GM21367 (cell line): Measurements from ENCODE around the gene ZNF775.
A peak's percentile ranks its signal among the peaks of the same experiment; 100 is the strongest.

Source experiments
- ATAC-seq: cut with Tn5 transposase; IDR thresholded peaks from one replicate; pipeline ENCODE4 v1.9.1; 2021; ENCODE audit not compliant: unreplicated experiment

Gene ZNF775

DNA sequence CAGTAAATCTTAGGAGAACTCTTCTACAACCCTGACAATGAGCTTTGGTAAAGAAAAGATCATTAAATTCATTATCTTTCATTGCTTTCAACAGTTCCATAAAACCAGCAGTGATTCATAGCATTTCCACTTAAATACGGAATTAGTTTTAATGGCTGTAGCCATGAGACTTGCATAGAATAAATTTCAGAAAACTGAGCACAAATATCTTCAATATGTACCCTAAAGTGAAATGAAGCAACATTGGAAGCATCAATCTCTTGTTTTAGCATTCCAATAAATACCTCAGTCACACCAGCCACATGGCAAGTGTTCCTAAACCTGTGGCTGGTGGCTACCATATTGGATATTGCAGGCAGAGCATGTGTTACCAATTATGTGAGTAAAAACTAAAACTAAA, 34.1 kb upstream of the ZNF775 start:
- no peak for ATAC-seq

DNA sequence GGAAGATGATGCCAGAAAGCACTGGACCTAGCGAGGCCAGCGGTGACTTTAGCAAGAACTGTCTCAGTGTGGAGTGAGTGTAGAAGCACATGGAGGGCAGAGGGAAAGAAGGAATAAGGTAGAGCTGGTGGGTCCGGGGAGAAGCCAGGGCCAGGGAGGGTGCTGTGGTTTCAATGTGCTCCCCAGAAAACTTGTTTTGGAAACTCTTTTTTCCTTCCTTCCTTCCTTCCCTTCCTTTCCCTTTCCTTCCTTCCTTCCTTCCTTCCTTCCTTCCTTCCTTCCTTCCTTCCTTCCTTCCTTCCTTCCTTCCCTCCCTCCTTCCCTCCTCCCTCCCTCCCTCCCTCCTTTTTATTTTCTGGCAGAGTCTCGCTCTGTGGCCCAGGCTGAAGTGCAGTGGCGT, 32.2 kb upstream of the ZNF775 start:
- ATAC-seq, result no peak

DNA sequence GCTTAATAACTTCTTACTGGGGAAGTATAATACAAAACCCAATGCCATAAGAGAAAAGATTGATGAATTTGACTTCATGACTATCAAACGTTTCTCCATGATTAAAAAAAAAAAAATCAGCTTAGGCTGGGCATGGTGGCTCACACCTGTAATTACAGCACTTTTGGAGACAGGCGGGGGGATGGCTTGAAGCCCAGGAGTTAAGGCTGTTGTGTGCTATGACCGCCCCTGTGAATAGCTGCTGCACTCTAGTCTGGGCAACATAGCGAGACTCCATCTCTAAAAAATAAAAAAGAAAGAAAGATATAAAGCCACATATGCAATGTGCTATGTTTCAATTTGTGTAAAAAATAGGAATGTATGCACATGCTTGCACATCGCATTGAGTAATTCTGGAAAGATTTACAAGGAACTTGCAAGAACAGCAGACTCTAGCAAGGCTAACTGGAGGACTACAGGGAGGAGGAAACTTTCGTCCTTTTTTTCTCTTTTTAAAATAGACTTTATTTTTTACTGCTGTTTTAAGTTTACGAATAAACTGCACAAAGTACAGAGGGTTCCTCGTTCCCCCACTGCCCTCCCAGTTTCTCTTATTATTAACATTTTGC, 27.4 kb upstream of the ZNF775 start:
- ATAC-seq, result no peak

DNA sequence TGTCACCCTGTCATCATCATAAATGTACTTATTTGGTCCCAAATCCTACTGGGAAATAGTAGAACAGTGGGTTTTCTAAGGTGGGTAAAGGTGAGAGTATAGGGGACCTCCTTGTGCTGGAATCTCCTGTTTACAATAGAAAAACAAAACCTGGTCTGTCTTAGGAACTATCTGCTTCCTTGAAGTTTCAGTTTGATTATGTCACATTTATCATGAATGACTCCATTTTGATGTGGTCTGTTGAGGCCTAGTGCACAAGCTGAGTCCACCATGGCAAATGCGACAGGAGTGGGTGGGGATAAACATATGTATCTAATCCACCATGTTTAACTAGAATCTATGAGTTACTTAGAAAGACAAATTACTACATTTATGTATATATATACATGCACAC, 23.5 kb upstream of the ZNF775 start:
- no peak for ATAC-seq

DNA sequence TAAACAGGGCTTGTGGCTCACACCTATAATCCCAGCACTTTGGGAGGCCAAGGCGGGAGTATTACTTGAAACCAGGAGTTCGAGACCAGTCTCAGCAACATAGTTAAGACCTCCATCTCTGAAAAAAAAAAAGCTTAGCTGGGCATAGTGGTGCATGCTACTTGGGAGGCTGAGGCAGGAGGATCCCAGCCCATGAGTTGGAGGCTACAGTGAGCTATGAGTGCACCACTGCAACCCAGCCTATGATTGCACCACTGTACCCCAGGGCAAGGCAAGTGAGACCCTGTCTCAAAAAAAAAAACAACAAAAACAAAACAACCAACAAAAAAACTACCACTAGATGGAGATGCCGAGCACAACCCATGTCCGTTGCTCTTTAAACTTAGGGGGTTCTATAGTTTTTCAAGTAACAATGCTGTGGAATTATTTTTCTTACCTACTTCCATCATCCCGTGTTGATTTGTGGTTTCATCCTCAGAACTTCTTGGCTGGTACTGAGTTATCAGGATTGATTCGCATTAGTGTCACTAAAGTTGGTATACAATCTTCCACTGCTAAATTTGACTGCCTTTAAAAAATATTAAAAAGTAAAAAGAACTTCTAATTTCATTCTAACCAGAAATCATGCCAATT, 22.7 kb upstream of the ZNF775 start:
- ATAC-seq, result no peak

DNA sequence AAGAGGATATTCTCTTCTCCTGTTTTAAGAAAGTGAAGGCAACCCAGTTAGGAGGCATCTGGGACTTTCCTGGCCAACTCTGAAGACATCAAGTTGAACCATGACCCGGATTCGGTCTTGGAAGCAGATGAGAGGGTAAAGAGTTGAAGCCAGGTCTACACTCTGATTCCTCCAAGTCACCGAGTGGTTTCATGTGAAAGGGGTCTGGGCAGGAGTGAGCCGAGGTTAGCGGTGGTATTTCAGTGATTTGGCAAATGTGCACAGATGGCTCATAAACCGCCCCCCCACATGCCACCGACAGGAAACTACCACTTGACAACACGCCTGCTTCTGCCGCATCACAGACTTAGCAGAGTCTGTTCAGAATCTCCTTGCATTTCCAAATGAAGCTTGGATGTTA, 21.9 kb upstream of the ZNF775 start:
- ATAC-seq, result peak; percentile 45

DNA sequence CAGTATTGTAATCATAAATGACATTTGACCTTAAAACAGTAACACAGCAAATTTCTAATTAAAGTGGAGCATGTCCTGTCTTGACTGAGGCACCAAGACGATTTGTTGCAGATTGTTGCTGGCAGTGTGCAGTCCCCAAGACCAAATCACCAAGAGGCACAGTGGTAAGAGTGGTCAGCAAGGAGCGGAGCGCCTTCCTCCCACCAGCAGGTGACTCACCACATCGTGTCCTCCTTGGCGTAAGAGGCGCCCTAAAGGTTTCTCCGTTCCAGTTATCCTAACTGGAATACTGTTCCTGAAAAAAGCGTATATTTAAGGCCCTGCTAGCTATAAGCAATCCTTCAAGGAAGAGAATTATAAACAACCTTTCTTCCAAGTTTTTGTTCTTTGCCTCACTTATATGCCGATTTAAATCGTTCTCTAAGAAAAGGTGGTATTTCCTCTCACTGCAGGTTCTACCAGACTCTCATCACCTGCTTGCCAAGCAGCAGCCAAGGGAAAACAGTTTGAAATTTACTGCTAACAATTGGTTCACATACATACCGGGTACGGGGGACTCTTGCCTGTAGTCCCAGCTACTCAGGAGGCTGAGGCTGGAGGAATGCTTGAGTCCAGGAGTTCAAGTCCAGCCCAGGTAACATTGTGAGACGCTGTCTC, 21.2 kb upstream of the ZNF775 start:
- ATAC-seq, result peak; percentile 9

DNA sequence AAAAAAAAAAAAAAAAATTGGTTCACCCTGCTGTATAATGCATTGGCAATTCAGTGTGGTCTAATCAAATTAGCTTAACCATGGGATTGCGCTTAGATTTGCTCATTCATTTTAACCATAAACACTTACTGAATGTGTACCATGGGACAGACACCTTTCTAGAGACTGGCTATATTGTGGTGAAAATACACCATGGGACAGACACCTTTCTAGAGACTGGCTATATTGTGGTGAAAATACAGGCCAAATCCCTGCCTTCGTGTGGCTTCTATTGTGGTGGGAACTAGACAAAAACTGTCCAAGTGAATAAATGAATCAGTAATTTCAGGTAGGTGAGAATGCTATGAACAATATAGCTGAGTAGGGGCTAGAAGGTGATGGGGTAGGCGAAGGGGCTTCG, 20.7 kb upstream of the ZNF775 start:
- ATAC-seq, result no peak

DNA sequence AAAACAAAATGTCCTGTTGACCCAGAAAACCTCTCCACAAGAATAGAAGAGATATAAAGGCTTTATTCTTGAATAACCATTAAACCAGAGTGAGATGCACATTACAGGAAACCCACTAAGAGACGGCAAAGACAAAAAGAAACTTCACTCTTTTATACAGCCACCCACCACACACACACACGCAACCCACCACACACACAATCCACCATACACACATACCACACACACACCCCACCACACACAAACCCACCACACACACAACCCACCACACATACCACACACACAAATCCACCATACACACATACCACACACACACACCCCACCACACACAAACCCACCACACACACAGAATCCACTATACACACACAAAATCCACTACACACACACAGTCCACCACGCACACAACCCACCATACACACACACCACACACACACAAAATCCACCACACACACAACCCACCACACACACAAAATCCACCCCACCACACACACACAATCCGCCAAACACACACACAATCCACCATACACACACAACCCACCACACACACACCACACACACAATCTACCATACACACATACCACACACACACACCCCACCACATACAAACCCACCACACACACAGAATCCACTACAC, 20.0 kb upstream of the ZNF775 start:
- no peak for ATAC-seq

DNA sequence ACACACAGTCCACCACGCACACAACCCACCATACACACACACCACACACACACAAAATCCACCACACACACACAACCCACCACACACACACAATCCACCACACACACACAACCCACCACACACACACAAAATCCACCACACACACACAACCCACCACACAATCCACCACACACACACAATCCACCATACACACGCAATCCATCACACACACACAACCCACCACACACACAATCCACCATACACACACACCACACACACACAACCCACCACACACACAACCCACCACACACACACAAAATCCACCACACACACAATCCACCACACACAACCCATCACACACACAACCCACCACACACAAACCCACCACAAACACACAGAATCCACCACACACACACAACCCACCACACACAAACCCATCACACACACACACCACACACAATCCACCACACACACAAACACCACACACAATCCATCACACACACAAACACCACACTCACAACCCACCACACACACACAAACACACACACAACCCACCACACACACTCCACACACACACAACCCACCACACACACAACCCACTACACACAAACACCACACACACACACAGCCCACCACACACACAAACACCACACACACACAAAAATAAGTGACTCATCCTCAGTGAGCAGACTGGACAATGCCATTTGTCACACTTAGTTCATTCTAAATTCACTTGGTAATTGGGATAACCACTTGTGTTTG, 19.3 kb upstream of the ZNF775 start:
- no peak for ATAC-seq

DNA sequence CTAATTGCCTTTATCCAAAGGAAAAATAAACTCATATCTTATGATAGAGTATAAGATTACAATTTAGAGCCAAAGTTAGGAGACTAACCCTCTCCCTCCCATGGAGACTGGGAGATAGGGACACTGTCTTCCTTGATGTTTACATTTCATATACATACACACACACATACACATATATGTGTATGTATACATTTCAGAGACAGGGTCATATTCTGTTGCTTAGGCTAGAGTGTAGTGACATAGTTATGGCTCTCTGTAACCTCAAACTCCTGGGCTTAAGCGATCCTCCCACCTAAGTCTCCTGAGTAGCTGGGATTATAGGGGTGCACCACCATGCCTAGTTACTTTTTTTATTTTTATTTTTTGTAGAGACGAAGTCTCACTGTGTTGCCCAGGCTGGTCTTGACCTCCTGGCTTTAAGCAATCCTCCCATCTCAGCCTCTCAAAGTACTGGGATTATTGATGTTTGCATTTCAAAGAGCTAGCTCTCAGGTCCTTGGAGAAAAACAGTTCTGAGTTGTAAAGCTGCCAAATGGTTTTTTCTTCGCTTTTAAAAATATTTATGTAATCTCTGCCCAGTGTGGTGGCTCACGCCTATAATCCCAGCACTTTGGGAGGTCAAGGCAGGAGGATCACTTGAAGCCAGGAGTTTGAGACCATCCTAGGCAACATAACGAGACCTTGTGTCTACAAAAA, 18.6 kb upstream of the ZNF775 start:
- no peak for ATAC-seq

DNA sequence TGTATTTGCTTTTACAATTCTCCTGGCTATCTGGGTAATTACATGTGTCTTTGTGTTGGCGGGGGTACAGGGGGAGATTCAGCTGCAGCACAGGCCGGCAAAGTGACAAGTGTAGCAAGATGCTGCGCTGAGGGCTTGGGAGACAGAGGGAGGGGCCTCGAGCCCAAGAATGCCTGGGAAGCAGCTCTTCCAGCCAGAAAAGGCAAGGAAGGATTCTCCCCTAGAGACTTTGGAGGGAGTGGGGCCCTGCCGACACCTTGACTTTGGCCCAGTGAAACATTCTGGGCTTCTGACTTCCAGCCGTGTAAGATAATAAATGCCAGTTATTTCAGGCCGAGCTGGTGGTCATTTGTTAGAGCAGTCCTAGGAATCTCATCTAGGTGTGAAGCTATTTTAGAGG, 17.7 kb upstream of the ZNF775 start:
- ATAC-seq, result no peak

DNA sequence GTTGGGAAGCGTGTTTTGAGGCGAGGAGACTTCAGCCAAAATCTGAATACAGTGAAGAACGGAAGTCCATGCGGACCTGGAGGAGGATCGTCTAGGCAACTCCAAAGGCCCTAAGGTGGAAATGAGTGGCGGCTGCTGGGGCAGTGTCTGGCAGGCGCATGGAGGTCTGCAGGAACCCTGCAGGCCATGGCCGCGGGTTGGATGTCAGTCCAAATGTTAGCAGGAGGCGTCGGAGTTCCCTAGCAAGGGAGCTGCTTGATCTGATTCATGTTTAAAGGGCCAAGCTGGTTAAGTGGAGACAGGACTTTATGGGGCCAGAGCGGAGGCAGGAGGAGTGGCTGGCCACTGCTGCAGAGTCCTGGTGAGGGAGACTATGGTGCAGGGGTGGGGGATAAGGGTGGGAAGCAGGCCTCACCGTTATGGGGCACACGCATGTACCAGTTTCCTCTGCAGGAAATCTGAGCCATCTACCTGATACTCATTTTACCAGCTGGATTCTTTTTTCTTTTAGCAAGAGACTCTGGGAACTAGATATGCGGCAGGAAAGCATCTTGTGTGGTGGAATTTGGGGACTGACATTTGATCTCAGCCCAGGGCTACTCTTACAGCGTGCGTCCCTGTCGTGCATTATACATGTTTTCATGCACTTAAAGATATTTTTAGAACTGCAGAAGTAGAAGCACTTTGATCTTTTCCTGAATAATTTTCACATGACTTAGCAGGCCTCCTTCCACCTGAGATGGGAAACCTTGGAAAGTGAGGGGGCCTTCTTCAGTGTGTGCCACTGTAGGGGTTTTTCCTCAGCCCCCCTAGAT, 17.1 kb upstream of the ZNF775 start:
- no peak for ATAC-seq

DNA sequence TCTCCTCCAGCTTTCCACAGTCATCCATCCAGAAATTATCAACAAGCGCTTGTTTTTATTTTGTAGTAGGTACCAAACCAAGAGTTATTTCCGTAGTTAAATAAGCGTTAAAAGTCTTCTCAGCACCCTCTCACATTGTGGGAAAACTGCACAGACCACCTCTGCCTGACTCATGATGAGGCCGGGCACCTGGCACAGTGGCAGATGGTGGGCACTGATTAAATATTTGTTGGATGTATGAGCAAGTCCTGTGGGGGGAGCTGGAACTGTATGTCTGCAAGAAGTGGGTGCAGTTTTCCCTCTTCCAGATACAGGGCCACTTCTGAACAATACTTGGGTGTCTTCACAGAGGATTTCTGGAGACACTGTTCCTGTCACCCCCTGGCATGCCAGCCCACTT, 15.8 kb upstream of the ZNF775 start:
- ATAC-seq, result no peak

DNA sequence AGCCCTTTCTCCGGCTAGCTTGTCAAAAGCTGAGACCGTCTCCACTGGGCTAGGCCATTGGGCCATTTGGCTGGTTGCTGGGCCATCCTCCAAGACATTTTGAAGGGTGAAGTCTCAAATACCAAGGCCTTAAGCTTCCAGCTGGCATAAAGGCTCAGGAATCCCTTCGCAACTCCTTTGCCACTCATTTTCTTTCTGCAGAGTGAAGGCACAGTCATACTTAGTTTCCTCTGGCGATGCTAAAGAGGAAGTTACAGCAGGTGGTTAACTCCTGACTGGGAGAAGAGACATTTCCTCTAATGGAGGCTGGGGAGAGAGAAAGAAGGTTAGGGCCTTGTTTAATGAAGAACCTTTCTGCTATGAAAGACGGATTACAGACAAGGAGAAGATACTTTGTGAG, 15.3 kb upstream of the ZNF775 start:
- ATAC-seq, result no peak

DNA sequence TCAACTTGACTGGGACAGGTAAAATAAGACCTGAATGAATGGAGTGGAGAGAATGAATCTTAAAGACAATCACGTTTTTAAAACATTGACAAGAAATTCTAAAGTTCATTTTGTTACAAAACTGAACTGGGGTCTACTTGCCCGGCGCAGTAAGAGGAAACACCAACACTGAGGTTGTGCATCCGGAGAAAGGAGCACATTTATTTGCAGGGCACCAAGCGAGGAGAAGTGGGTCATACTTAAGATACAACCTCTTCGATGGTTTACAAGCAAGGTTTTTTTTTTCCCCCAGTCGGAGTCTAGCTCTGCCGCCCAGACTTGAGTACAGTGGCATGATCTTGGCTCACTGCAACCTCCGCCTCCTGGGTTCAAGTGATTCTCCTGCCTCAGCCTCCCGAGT, 13.9 kb upstream of the ZNF775 start:
- no peak for ATAC-seq

DNA sequence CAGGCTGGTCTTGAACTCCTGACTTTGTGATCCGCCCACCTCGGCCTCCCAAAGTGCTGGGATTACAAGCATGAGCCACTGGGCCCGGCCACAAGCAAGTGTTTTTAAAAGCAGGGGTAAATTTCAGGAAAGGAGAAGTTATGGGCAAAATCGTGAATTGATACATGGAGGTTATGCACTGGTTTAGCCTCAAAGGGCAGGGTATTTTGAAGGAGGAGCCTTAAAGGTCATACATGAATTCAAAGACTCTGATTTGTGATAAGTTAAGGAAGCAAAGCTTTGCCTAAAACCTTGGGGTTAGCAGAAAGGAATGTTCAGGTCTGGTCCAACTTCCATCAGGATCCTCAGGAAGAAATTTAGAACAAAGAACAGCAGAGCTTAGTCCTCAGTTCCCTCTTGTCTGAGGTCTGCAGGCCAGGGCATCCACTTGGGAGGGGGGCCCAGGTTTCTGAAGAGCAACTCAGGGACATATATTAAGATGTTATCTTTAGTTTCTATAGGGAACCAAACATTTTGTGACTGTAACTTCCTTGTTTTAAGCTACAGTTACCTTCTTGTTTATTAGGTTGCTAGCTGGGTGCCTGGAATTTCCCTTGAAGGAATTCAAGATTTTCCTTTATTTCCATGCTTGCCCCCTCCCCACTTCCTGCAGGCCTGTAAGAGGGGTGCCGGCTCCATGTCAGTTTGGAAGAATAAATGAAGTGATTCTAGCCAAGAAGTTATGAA, 13.3 kb upstream of the ZNF775 start:
- ATAC-seq, result no peak

DNA sequence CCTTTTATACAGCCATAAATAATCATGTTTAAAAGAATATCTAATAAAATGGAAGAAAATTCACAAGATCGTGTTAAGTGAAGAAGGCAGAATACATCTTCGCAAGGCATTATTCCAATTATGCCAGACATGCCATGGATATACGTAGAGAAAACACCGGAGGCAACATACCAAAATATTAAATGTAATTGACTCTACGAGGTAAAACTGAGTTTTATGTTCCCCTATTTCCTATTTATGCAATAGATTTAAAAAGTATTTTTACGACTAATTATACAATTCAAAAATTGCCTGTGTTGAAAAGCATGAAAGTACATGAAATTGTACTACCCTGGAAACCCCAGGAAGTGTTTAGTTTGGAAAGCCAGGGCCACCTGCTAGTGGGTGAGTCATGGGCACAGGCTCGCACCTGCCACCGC, 11.4 kb upstream of the ZNF775 start:
- no peak for ATAC-seq

DNA sequence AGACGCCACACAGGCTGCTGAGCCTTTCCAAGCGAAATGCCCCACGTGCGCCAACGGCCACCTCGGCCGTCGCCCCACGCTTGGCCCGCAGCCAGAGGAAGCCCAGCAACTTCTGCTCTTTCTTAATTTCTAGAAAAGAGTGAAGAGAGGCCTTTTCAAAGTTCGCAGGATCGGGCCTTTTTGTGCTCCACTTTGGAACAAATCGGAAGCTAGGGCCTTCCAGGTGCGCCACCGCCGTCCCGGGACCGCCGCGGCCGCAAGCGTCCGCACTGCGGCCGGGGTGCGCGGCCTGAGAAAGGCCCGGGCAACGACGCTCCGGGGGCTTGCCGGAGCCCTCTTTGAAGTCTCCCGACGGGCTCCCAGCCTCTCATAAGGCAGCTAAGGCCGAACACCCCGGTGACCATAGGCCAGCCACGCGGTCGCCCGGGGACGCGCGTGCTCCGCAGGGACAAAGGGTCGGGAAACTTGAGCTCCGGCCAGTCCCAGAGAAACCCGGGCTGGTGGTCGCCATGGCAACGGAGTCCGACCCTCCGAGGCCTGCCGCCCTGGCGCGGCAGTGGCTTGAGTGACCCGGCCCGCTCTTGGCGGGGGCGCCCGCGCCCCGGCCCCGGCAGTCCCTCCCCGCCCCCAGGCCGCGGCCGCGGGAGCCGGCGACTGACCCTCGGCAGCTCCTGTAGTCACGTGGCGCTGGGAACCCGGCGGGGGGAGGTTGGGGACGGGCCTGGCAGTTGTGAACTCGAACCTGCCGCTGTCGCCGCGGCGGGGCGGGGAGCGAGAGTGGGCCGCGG, 10.8 kb upstream of the ZNF775 start, which contains the start of gene REPIN1:
REPIN1 (plus strand) TSS at position 727 of the 788 bp plus-strand sequence. CDS start 890 bp downstream, outside the sequence.
- peak; percentile 32 for ATAC-seq
